SH-SY5Y (cell line): ENCODE measurements around the gene IPO4.

ENCODE experiments used
- GATA2 ChIP-seq: IDR thresholded peaks from 2 replicates; pipeline ENCODE4 v1.6.1; 2011; ENCODE audit warnings: mild to moderate bottlenecking, low read depth, low read length
- GATA3 ChIP-seq: IDR thresholded peaks from 2 replicates; pipeline ENCODE4 v1.6.1; 2011; ENCODE audit warnings: low read depth, mild to moderate bottlenecking, low read length, moderate library complexity

GRCh38 chr14:24207104-24207551 is 18.5 kb upstream of the IPO4 start:
- no peak for TF ChIP-seq GATA3
- TF ChIP-seq GATA2, result no peak
